MCF 10A (cell line): ENCODE measurements around the gene NFRKB. TPM values are rescaled to one million over a fixed set of nuclear protein-coding genes. Genes with fewer than 3 reads are reported as not detected.

Source experiments
- BruUV-seq: library from RNA; stranded (reverse); fragments of 400-500 nt; replicated peaks from 2 replicates; lab custom pipeline; 2021; lab: Mats Ljungman, UMichigan
- CTCF ChIA-PET: fragments of 300-600 bp; sonication (Branson Sonifier 250); formaldehyde crosslinking; extraction: SDS; loops from one replicate; lab custom pipeline; 2021; ENCODE audit warnings: antibody characterized with exemption, inconsistent platforms; lab: Yijun Ruan, JAX
- POLR2A ChIA-PET: fragments of 300-600, 350-650 bp; sonication (Branson Sonifier 250); formaldehyde crosslinking; extraction: SDS; loops from one replicate; lab custom pipeline; 2020; ENCODE audit warnings: antibody characterized with exemption, inconsistent platforms; lab: Yijun Ruan, JAX
- DNase-seq: peaks from one replicate; pipeline ENCODE4 v3.0.0-alpha.2; 2018; ENCODE audit not compliant: unreplicated experiment
- H3K27ac Mint-ChIP-seq: one replicate; pipeline ENCODE4 v1.8.0; 2022; ENCODE audit warnings: mild to moderate bottlenecking, low read depth, mixed read lengths; ENCODE audit not compliant: unreplicated experiment
- H3K27me3 Mint-ChIP-seq: one replicate; pipeline ENCODE4 v1.8.0; 2022; ENCODE audit warnings: mixed read lengths; ENCODE audit not compliant: insufficient read depth, unreplicated experiment
- H3K36me3 Mint-ChIP-seq: one replicate; pipeline ENCODE4 v1.8.0; 2022; ENCODE audit warnings: mild to moderate bottlenecking, moderate library complexity, mixed read lengths; ENCODE audit not compliant: insufficient read depth, unreplicated experiment
- H3K4me1 Mint-ChIP-seq: one replicate; pipeline ENCODE4 v1.8.0; 2022; ENCODE audit warnings: mixed read lengths; ENCODE audit not compliant: insufficient read depth, unreplicated experiment
- H3K4me3 Mint-ChIP-seq: one replicate; pipeline ENCODE4 v1.8.0; 2022; ENCODE audit warnings: mild to moderate bottlenecking, moderate library complexity, mixed read lengths; ENCODE audit not compliant: unreplicated experiment
- H3K9me3 Mint-ChIP-seq: one replicate; pipeline ENCODE4 v1.8.0; 2022; ENCODE audit warnings: mixed read lengths; ENCODE audit not compliant: unreplicated experiment
- intact Hi-C: fragments of 100-400 bp; cut with micrococcal nuclease; formaldehyde crosslinking; loops from 2 replicates; pipeline ENCODE4 v1.14.1; 2022
- total RNA-seq: library from RNA; stranded (reverse); gene quantifications from 2 replicates; pipeline ENCODE4 v1.2.3, GENCODE V29; 2022
- TF ChIP-seq, protein P1 (sequence below): fragments of 200-600 bp; IDR thresholded peaks from one replicate; pipeline ENCODE4 v1.8.0; 2022; ENCODE audit warnings: antibody characterized with exemption, mild to moderate bottlenecking; ENCODE audit not compliant: unreplicated experiment

NFRKB gene
- total RNA-seq, 1 experiment from 2014 or later = 34.0 TPM

DNA sequence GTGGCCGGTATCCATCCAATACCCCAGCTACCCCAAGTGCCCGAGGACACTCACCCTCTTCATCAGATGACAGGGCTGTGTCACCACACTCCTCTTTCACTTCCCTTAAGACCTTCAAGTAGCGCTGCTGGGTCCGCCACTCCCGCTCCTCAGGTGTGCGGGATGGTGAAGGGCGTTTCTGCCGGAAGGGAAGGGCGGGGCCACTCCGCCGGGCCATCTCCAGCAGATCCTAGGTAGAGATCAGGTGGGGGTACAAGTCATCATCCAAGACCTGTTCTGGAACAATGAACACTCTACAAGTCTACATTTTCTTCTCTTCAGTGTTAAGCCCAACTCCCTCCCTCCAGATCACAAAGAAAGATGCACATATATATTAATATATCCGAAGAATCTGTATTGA is 10.0 kb downstream of the NFRKB start:
- no TSS peak for BruUV-seq
- TF ChIP-seq, protein P1, sequence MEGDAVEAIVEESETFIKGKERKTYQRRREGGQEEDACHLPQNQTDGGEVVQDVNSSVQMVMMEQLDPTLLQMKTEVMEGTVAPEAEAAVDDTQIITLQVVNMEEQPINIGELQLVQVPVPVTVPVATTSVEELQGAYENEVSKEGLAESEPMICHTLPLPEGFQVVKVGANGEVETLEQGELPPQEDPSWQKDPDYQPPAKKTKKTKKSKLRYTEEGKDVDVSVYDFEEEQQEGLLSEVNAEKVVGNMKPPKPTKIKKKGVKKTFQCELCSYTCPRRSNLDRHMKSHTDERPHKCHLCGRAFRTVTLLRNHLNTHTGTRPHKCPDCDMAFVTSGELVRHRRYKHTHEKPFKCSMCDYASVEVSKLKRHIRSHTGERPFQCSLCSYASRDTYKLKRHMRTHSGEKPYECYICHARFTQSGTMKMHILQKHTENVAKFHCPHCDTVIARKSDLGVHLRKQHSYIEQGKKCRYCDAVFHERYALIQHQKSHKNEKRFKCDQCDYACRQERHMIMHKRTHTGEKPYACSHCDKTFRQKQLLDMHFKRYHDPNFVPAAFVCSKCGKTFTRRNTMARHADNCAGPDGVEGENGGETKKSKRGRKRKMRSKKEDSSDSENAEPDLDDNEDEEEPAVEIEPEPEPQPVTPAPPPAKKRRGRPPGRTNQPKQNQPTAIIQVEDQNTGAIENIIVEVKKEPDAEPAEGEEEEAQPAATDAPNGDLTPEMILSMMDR = no peak
- H3K27ac Mint-ChIP-seq = no peak overlapping the region
- CTCF ChIA-PET = interaction anchor here (0.9 kb wide), 2 partner anchors 101 kb away, joined by 3 to 4 read pairs; no protein-coding TSS in a partner anchor
- H3K4me3 Mint-ChIP-seq = no peak overlapping the region
- POLR2A ChIA-PET = interaction anchor here (1.0 to 2.0 kb wide), 3 partner anchors 9 to 11 kb away, joined by 3 to 6 read pairs (median 4); no protein-coding TSS in a partner anchor
- H3K4me1 Mint-ChIP-seq = no peaks in the 10 kb centered on the region
- intact Hi-C loops = no loop called here
- H3K9me3 Mint-ChIP-seq = no peaks in the 10 kb centered on the region
- no peak for DNase-seq
- H3K36me3 Mint-ChIP-seq = peaks cover 87% of the 10 kb centered on the region
- H3K27me3 Mint-ChIP-seq = no peaks in the 10 kb centered on the region

DNA sequence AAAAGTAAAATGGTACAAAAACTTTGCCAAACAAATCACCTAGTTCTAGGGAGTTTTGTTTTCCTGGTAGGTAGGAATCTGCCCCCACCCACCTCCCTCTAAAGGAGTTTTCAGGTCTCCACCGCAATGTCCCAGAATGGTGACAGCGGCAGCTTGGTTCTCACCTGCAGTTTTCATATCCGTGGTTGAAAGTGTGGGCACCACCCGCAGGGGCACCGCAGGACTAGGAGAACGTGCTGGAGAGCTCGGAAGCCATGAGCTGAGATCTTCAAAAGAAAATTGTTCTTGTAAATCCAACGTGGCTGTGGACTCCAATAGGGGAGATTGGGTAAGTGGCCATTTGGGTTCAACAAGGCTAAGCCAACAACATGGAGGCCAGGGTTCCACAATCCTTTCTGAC is 10.8 kb downstream of the NFRKB start:
- BruUV-seq = no TSS peak
- TF ChIP-seq, protein P1 = no peak
- intact Hi-C loops = no loop called here
- H3K4me3 Mint-ChIP-seq = no peak overlapping the region
- no peaks in the 10 kb centered on the region for H3K27me3 Mint-ChIP-seq
- no peaks in the 10 kb centered on the region for H3K4me1 Mint-ChIP-seq
- no peak for DNase-seq
- CTCF ChIA-PET = interaction anchor here (0.9 kb wide), 1 partner anchor 101 kb away, joined by 4 read pairs; no protein-coding TSS in a partner anchor
- POLR2A ChIA-PET = interaction anchor here (1.0 to 1.2 kb wide), 2 partner anchors 10 to 11 kb away, joined by 3 to 4 read pairs; no protein-coding TSS in a partner anchor
- peaks cover 89% of the 10 kb centered on the region for H3K36me3 Mint-ChIP-seq
- no peaks in the 10 kb centered on the region for H3K9me3 Mint-ChIP-seq
- H3K27ac Mint-ChIP-seq = no peak overlapping the region

DNA sequence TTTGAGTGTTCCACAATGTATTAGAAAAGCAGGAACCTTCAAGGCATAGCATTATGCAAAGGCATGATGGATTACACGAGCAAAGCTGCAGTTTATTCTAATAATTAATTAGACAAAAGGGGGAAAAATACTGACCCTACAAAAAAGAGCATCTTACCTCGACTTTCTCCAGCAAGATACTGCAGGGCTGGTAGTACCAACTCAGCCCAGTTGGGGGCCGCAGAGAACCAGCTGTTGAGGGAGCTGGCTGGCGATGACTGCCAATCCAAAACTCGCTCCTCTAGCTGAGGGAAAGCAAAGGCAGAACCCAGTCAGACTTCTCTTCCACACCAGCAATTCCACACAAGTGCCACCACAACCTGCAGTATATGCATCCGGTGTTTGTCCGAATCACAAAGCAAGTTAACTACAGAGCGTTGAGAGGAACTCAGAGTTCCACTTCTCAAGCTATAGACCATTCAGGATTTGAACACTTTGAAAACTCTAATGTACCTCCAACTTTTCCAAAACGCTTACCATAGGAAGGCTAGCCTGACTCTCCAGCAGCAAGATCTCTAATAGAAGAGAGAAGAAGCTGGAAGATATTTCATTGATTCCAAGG is 13.7 kb downstream of the NFRKB start:
- no peaks in the 10 kb centered on the region for H3K4me1 Mint-ChIP-seq
- no peaks in the 10 kb centered on the region for H3K9me3 Mint-ChIP-seq
- H3K4me3 Mint-ChIP-seq = no peak overlapping the region
- POLR2A ChIA-PET = interaction anchor here (1.4 to 1.5 kb wide), 2 partner anchors 14 to 20 kb away, joined by 3 to 8 read pairs; partner anchors contain the start of gene NFRKB
- TF ChIP-seq, protein P1 = peak; percentile 43
- peaks cover 89% of the 10 kb centered on the region for H3K36me3 Mint-ChIP-seq
- no peak overlapping the region for H3K27ac Mint-ChIP-seq
- CTCF ChIA-PET = interaction anchor here (0.6 to 3.2 kb wide), 14 partner anchors 9 to 265 kb away, joined by 3 to 7 read pairs (median 4); partner anchors contain the start of gene NFRKB
- intact Hi-C loops = no loop called here
- peak; percentile 38 for DNase-seq
- BruUV-seq = no TSS peak
- H3K27me3 Mint-ChIP-seq = no peaks in the 10 kb centered on the region

DNA sequence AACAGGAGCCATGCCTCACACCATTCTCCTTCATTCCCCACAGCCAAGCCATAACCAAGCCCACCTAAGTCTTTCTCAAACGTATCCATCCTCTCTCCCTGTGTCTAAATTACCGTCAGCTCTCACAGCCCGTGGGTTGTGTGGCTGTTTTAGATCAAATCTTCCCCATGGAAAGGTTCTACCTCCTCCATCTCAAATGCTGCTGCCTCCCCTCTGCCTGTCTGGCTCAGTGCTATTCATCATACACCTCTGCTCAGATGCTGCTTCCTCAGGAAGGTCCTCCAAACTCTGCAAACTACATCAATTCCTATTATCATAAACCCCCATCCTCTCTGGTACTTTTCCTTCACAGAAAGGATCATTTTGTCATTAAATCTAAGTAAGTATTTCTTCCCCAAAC is 15.1 kb downstream of the NFRKB start:
- Mint-ChIP-seq H3K9me3 (no peaks in the 10 kb centered on the region), H3K27me3 (no peaks in the 10 kb centered on the region), H3K4me1 (no peaks in the 10 kb centered on the region), H3K27ac (no peak overlapping the region), H3K36me3 (peaks cover 85% of the 10 kb centered on the region), H3K4me3 (no peak overlapping the region)
- no TSS peak for BruUV-seq
- DNase-seq = no peak
- intact Hi-C loops = no loop called here
- ChIA-PET POLR2A (interaction anchor here (3.7 kb wide), 1 partner anchor 15 kb away, joined by 16 read pairs; the partner anchor contains the start of gene NFRKB), CTCF (interaction anchor here (1.3 to 2.0 kb wide), 3 partner anchors 11 to 112 kb away, joined by 3 to 6 read pairs (median 5); no protein-coding TSS in a partner anchor)
- TF ChIP-seq, protein P1 = no peak
